B cell (primary cell): ENCODE measurements around the gene PSG6. TPM values are rescaled to one million over a fixed set of nuclear protein-coding genes. Genes with fewer than 3 reads are reported as not detected.
"Not testable (repeated sequence)": the region's sequence is repeated elsewhere in the genome, so short reads cannot be mapped to it uniquely, and the experiment has no call there.

Source experiments
- ATAC-seq: fragments of 200-7000 bp; cut with Tn5 transposase; one replicate; pipeline ENCODE4 v1.10.0; 2021; ENCODE audit warnings: low read depth, mild to moderate bottlenecking, moderate number of reproducible peaks, moderate library complexity
- CTCF ChIA-PET: fragments of 350-600 bp; sonication (Branson Sonifier 250); formaldehyde crosslinking; loops from one replicate; lab custom pipeline; 2021; ENCODE audit warnings: antibody characterized with exemption, inconsistent platforms; lab: Charles Lee
- POLR2A ChIA-PET: fragments of 350-600 bp; sonication (Branson Sonifier 250); formaldehyde crosslinking; loops from one replicate; lab custom pipeline; 2021; ENCODE audit warnings: antibody characterized with exemption; lab: Charles Lee
- DNase-seq: peaks from one replicate; pipeline ENCODE4 v3.0.0; 2013
- H2AFZ ChIP-seq: 2 replicates; pipeline ENCODE4 v1.6.1; 2012; ENCODE audit warnings: mild to moderate bottlenecking, low read depth, low read length; ENCODE audit not compliant: insufficient read depth, poor library complexity, severe bottlenecking
- H3K27ac ChIP-seq, 2 donors: 1 replicate in 1 of 2; 2 replicates in 1 of 2; pipeline ENCODE4 v1.5.1; 2012 to 2013; ENCODE audit warnings: low read length in 2 of 2, mild to moderate bottlenecking in 2 of 2, moderate library complexity in 1 of 2
- H3K27me3 ChIP-seq, 4 experiments: fragments of 200-600 bp in 1 of 4; sonication (generic) in 1 of 4; replicated peaks in 1 of 4; 1 replicate in 2 of 4; 2 replicates in 2 of 4; pipeline versions ENCODE4 v1.6.1 to v1.7.0; 2013 to 2016; ENCODE audit warnings: low read length in 3 of 4, mild to moderate bottlenecking in 2 of 4, mixed read lengths in 1 of 4, moderate library complexity in 1 of 4; ENCODE audit not compliant: insufficient read depth in 4 of 4, control insufficient read depth in 3 of 4; ENCODE audit errors: control extremely low read depth in 1 of 4
- H3K36me3 ChIP-seq, 2 experiments: replicated peaks in 1 of 2; 1 replicate in 1 of 2; 2 replicates in 1 of 2; pipeline versions ENCODE4 v1.6.1 to v1.7.1; 2013; ENCODE audit warnings: low read length in 1 of 2; ENCODE audit not compliant: insufficient read depth in 2 of 2, control insufficient read depth in 1 of 2; ENCODE audit errors: control extremely low read depth in 1 of 2, extremely low read depth in 1 of 2
- H3K4me1 ChIP-seq, 2 donors: fragments of 200-600 bp in 1 of 2; sonication (generic) in 1 of 2; 1 replicate in 1 of 2; 2 replicates in 1 of 2; pipeline versions ENCODE4 v1.5.1 to v1.6.1; 2013 to 2017; ENCODE audit warnings: low read length in 2 of 2; ENCODE audit not compliant: control insufficient read depth in 2 of 2, insufficient read depth in 2 of 2
- H3K4me2 ChIP-seq: replicated peaks from 2 replicates; pipeline ENCODE3; 2012; ENCODE audit warnings: mild to moderate bottlenecking, low read depth, low read length; ENCODE audit not compliant: poor library complexity, severe bottlenecking
- H3K4me3 ChIP-seq, 5 experiments: fragments of 200-600 bp in 1 of 5; sonication (generic) in 1 of 5; 1 replicate in 3 of 5; 2 replicates in 2 of 5; pipeline versions ENCODE4 v1.5.1 to v1.7.0; 2011 to 2016; ENCODE audit warnings: low read length in 4 of 5, mild to moderate bottlenecking in 4 of 5, low read depth in 2 of 5, control low read depth in 1 of 5, moderate library complexity in 1 of 5; ENCODE audit not compliant: insufficient read depth in 1 of 5; ENCODE audit errors: control extremely low read depth in 1 of 5, extremely low read depth in 1 of 5
- H3K79me2 ChIP-seq: fragments of 200-600 bp; sonication (generic); one replicate; pipeline ENCODE4 v1.6.0; 2016; ENCODE audit warnings: low read length; ENCODE audit not compliant: control insufficient read depth, insufficient read depth
- H3K9ac ChIP-seq: fragments of 200-600 bp; sonication (generic); 2 replicates; pipeline ENCODE4 v1.6.1; 2017; ENCODE audit warnings: mild to moderate bottlenecking, low read length, moderate library complexity
- H3K9me3 ChIP-seq, 3 donors: one replicate each; pipeline versions ENCODE4 v1.6.1 to v1.7.1; 2013; ENCODE audit warnings: low read length in 2 of 3; ENCODE audit not compliant: control insufficient read depth in 2 of 3, insufficient read depth in 1 of 3; ENCODE audit errors: control extremely low read depth in 1 of 3
- H4K20me1 ChIP-seq: 2 replicates; pipeline ENCODE4 v1.6.0; 2012; ENCODE audit warnings: mild to moderate bottlenecking, low read length; ENCODE audit not compliant: insufficient read depth, control insufficient read depth, poor library complexity, severe bottlenecking
- H3K27ac Mint-ChIP-seq: one replicate; pipeline ENCODE4 v1.8.0; 2021; ENCODE audit warnings: mixed read lengths
- H3K27me3 Mint-ChIP-seq: one replicate; pipeline ENCODE4 v1.8.0; 2021; ENCODE audit warnings: mixed read lengths
- H3K4me1 Mint-ChIP-seq: one replicate; pipeline ENCODE4 v1.8.0; 2021; ENCODE audit warnings: mixed read lengths
- H3K4me3 Mint-ChIP-seq: one replicate; pipeline ENCODE4 v1.8.0; 2021; ENCODE audit warnings: mixed read lengths
- H3K9me3 Mint-ChIP-seq: one replicate; pipeline ENCODE4 v1.8.0; 2022; ENCODE audit warnings: mixed read lengths; ENCODE audit not compliant: insufficient read depth
- intact Hi-C: fragments of 100-400 bp; cut with micrococcal nuclease; formaldehyde crosslinking; loops from one replicate; pipeline ENCODE4 v1.10.0; 2022
- polyA plus RNA-seq: library from polyadenylated mRNA; depleted of rRNA; stranded (reverse); fragments of >200 nt; gene quantifications from 2 replicates; pipeline ENCODE4 v1.2.3, GENCODE V29; 2012
- total RNA-seq, 2 donors: library from RNA; stranded (reverse); fragments of 120-200 nt in 1 of 2; gene quantifications; 1 replicate in 1 of 2; 2 replicates in 1 of 2; pipeline versions ENCODE4 v1.2.3 to v1.2.4, GENCODE V29; 2013 to 2022

Gene PSG6
- total and polyA plus RNA-seq, 2 donors (not counting 1 experiment from before 2014, with no cell fraction given) = not detected

DNA sequence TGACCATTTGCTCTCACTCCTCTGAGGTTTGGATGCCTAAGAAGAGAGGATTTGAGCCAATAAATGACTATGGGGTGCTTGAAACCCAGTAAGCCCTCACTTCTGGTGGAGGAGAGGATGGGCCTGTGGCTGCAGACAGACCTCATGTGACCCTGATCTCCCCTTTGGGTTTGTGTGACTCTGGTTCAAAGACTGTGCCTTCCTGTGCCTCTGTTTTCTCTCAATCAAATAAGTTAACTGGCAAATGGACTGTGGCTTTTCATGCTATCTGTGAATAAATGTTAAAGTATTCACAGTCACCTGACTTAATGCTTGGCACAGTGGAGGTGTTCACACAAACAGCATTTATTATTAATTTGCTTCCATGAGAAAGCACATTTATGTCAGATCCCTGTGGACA is 64.9 kb downstream of the PSG6 start:
- not testable (repeated sequence) for H3K27me3 Mint-ChIP-seq

More for the DNA sequence above, 64.9 kb downstream of the PSG6 start:
- H3K79me2 ChIP-seq, H2AFZ ChIP-seq, H3K4me1 ChIP-seq, H3K4me1 Mint-ChIP-seq, H3K4me2 ChIP-seq, intact Hi-C loops, H3K4me3 Mint-ChIP-seq, H3K9me3 Mint-ChIP-seq, CTCF ChIA-PET, H3K9ac ChIP-seq, H3K27ac ChIP-seq, H3K27ac Mint-ChIP-seq, POLR2A ChIA-PET, H4K20me1 ChIP-seq, H3K27me3 ChIP-seq, DNase-seq, H3K36me3 ChIP-seq, ATAC-seq, H3K4me3 ChIP-seq: not testable (repeated sequence)
- H3K9me3 ChIP-seq = peaks cover 0 to 16% (median 0%) of the 10 kb centered on the region in 3 donors

Other genes starting within 250 kb of the PSG6 start
- gene PSG3, start 177.4 kb downstream of the PSG6 start, total RNA-seq = not detected in 2 replicates
- not detected in 2 replicates for gene PSG3, start 177.4 kb downstream of the PSG6 start, polyA plus RNA-seq
- gene PSG8, start 152.2 kb downstream of the PSG6 start, total RNA-seq = not detected in 2 replicates
- gene PSG8, start 152.2 kb downstream of the PSG6 start, polyA plus RNA-seq = not detected in 2 replicates
- gene PSG1, start 38.2 kb downstream of the PSG6 start, total RNA-seq = not detected in 2 replicates
- not detected in 2 replicates for gene PSG1, start 38.2 kb downstream of the PSG6 start, polyA plus RNA-seq
- gene PSG7, start 19.3 kb upstream of the PSG6 start, total RNA-seq = not detected in 2 replicates
- not detected in 2 replicates for gene PSG7, start 19.3 kb upstream of the PSG6 start, polyA plus RNA-seq
- gene PSG11, start 108.6 kb upstream of the PSG6 start, total RNA-seq = not detected in 2 replicates
- gene PSG11, start 108.6 kb upstream of the PSG6 start, polyA plus RNA-seq = not detected in 2 replicates
- gene PSG2, start 164.8 kb upstream of the PSG6 start, total RNA-seq = not detected in 2 replicates
- gene PSG2, start 164.8 kb upstream of the PSG6 start, polyA plus RNA-seq = not detected in 2 replicates